ENCODE results near the gene RNLS. TPM values are rescaled to one million over a fixed set of nuclear protein-coding genes. Genes with fewer than 3 reads are reported as not detected.

Gene RNLS
- polyA plus RNA-seq, 2 of the 4 experiments (the other 2 are of a cell fraction): 11.7 to 16.8 TPM

- FAIRE-seq: no peak
Measured at GRCh38 chr10:88482220-88482619, 100.9 kb downstream of the RNLS start.

GRCh38 chr10:88478256-88478655, 104.9 kb downstream of the RNLS start:
- ChIA-PET CTCF (no interaction called here), POLR2A (no interaction called here)
- WGBS (ENCODE audit: missing lambda C conversion rate): 86% methylated on average over 2 of the region's 2 CpGs

More at GRCh38 chr10:88482220-88482619, 100.9 kb downstream of the RNLS start:
- TF ChIP-seq PBX3 (IDR thresholded peaks at IDR 0.05) (no peak), CHD4 (IDR thresholded peaks at IDR 0.05; ENCODE audit: borderline replicate concordance) (no peak), RCOR1 (IDR thresholded peaks at IDR 0.05; ENCODE audit: low read depth, low read length) (no peak), CTCF (IDR thresholded peaks at IDR 0.05) (no peak), EP300 (IDR thresholded peaks at IDR 0.05) (no peak), NPAS2 (CRISPR knock-in tag; IDR thresholded peaks at IDR 0.05; ENCODE audit: borderline replicate concordance) (no peak), E2F6 (IDR thresholded peaks at IDR 0.05; ENCODE audit: borderline replicate concordance, low read depth) (no peak), CHD2 (IDR thresholded peaks at IDR 0.05; ENCODE audit: low read length, partially characterized antibody) (no peak), MYC (IDR thresholded peaks at IDR 0.05; ENCODE audit: borderline replicate concordance, low read length) (no peak), HDAC2 (IDR thresholded peaks at IDR 0.05) (no peak), FOSB (CRISPR knock-in tag; IDR thresholded peaks at IDR 0.05) (no peak)
- TF ChIP-seq, protein P1, sequence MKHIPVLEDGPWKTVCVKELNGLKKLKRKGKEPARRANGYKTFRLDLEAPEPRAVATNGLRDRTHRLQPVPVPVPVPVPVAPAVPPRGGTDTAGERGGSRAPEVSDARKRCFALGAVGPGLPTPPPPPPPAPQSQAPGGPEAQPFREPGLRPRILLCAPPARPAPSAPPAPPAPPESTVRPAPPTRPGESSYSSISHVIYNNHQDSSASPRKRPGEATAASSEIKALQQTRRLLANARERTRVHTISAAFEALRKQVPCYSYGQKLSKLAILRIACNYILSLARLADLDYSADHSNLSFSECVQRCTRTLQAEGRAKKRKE (CRISPR knock-in tag; IDR thresholded peaks at IDR 0.05; ENCODE audit: low read depth): no peak
- TF ChIP-seq, protein P2, sequence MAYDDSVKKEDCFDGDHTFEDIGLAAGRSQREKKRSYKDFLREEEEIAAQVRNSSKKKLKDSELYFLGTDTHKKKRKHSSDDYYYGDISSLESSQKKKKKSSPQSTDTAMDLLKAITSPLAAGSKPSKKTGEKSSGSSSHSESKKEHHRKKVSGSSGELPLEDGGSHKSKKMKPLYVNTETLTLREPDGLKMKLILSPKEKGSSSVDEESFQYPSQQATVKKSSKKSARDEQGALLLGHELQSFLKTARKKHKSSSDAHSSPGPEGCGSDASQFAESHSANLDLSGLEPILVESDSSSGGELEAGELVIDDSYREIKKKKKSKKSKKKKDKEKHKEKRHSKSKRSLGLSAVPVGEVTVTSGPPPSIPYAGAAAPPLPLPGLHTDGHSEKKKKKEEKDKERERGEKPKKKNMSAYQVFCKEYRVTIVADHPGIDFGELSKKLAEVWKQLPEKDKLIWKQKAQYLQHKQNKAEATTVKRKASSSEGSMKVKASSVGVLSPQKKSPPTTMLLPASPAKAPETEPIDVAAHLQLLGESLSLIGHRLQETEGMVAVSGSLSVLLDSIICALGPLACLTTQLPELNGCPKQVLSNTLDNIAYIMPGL (CRISPR knock-in tag; IDR thresholded peaks at IDR 0.05; ENCODE audit: borderline replicate concordance): no peak
- TF ChIP-seq, protein P3, sequence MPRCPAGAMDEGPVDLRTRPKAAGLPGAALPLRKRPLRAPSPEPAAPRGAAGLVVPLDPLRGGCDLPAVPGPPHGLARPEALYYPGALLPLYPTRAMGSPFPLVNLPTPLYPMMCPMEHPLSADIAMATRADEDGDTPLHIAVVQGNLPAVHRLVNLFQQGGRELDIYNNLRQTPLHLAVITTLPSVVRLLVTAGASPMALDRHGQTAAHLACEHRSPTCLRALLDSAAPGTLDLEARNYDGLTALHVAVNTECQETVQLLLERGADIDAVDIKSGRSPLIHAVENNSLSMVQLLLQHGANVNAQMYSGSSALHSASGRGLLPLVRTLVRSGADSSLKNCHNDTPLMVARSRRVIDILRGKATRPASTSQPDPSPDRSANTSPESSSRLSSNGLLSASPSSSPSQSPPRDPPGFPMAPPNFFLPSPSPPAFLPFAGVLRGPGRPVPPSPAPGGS (IDR thresholded peaks at IDR 0.05): no peak
- ChIA-PET POLR2A (no interaction called here), CTCF (no interaction called here)
- Histone ChIP-seq H3K9me3 (no peaks in the 10 kb centered on the region), H3K4me3 (no peak overlapping the region), H3K27ac (no peak overlapping the region), H3K4me1 (no peaks in the 10 kb centered on the region), H3K4me2 (no peak overlapping the region)
- no peak for ATAC-seq
- WGBS (ENCODE audit: missing lambda C conversion rate): 43% methylated on average over 2 of the region's 2 CpGs
- DNase-seq (ENCODE audit: low read depth in 1 of 2, low spot score in 1 of 2): no peak

More at GRCh38 chr10:88478256-88478655, 104.9 kb downstream of the RNLS start:
- no peaks in the 10 kb centered on the region for H3K9me3 ChIP-seq
- TF ChIP-seq, protein P3 (IDR thresholded peaks at IDR 0.05): no peak
- TF ChIP-seq CBX8 (IDR thresholded peaks at IDR 0.05) (no peak), HOXA7 (CRISPR knock-in tag; IDR thresholded peaks at IDR 0.05) (no peak), RNF2 (IDR thresholded peaks at IDR 0.05; ENCODE audit: borderline replicate concordance, low read depth) (no peak)
- TF ChIP-seq, protein P4, sequence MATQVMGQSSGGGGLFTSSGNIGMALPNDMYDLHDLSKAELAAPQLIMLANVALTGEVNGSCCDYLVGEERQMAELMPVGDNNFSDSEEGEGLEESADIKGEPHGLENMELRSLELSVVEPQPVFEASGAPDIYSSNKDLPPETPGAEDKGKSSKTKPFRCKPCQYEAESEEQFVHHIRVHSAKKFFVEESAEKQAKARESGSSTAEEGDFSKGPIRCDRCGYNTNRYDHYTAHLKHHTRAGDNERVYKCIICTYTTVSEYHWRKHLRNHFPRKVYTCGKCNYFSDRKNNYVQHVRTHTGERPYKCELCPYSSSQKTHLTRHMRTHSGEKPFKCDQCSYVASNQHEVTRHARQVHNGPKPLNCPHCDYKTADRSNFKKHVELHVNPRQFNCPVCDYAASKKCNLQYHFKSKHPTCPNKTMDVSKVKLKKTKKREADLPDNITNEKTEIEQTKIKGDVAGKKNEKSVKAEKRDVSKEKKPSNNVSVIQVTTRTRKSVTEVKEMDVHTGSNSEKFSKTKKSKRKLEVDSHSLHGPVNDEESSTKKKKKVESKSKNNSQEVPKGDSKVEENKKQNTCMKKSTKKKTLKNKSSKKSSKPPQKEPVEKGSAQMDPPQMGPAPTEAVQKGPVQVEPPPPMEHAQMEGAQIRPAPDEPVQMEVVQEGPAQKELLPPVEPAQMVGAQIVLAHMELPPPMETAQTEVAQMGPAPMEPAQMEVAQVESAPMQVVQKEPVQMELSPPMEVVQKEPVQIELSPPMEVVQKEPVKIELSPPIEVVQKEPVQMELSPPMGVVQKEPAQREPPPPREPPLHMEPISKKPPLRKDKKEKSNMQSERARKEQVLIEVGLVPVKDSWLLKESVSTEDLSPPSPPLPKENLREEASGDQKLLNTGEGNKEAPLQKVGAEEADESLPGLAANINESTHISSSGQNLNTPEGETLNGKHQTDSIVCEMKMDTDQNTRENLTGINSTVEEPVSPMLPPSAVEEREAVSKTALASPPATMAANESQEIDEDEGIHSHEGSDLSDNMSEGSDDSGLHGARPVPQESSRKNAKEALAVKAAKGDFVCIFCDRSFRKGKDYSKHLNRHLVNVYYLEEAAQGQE (IDR thresholded peaks at IDR 0.05): no peak
- FAIRE-seq (peak; percentile 7), ATAC-seq (no peak), DNase-seq (ENCODE audit: low read depth in 1 of 2, low spot score in 1 of 2) (no peak)
- no peak overlapping the region for H3K4me2 ChIP-seq
- H3K4me1 ChIP-seq: 0 out of 3 replicates have a peak, but pooled peaks cover 3% of the 10 kb centered on the region
- no peak overlapping the region for H3K27ac ChIP-seq
- H3K4me3 ChIP-seq: no peak overlapping the region
